CD4-positive, alpha-beta T cell treated with Interleukin-17A for 4 hours (primary cell): ENCODE data around the gene ADH4.
"Not testable (repeated sequence)": the region's sequence is repeated elsewhere in the genome, so short reads cannot be mapped to it uniquely, and the experiment has no call there.

Experiments used
- DNase-seq: peaks from one replicate; pipeline ENCODE4 v3.0.0-alpha.2; 2020; ENCODE audit warnings: mixed read lengths

ADH4 gene

DNA sequence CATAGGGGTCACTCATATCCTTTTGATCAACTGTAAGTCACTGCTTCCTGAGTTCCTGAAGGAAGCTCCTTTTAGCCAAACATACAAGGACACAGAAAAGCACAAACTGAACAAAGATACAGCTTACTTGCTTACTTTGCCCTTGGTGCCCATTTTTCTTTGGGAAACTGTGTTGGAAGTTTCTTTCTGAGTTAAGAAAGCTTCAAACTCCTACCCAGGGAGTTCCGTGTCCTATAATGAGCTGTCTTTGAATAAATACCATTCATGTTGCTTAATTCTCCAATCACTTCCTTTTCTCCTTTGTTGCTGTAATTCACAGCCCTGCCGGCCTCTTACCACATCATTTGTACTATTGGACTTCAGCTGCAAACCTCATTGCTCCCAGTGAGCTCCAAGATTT lies at the start of gene ADH4:
ADH4 (minus strand) TSS at position 228 of the 400 bp plus-strand sequence; CDS start at position 153, 75 bp downstream.
- no peak for DNase-seq

DNA sequence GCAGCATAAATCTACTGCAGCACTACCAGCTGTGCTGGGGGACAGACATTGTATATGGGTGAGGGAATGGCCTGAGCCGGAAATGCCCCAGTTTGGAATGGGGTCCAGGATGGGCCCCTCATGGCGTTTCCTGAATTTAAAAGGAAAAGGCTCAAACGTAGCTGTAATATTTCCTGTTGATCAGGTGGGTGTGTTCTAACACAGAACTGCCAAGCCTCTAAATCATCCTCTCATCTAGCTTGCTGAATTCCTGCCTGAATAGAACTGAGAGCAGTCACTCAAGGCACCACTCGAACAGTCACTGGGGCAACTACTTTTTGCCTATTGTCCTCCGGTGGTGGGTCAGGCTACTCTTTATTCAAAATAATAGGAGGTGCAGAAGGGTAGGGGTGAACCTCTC lies 46.2 kb upstream of the ADH4 start:
- no peak for DNase-seq

DNA sequence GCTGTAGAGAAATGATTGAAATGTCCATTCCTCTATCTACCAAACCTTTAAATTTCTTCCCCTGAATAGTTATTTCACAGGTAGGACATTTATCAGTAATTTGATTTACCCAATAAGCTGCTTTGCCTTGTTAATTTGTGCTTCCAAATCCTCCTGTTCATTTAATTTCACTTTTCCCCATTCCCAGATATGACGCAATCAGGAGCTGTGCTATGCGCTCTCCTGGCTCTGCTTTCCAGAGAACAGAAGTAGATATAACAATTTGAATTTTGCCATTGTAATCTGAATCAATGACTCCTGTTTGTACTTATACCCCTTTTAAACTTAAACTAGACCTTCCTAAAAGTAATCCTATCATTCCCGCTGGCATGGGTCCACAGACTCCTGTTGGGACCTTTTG lies 45.8 kb upstream of the ADH4 start:
- DNase-seq: not testable (repeated sequence)

DNA sequence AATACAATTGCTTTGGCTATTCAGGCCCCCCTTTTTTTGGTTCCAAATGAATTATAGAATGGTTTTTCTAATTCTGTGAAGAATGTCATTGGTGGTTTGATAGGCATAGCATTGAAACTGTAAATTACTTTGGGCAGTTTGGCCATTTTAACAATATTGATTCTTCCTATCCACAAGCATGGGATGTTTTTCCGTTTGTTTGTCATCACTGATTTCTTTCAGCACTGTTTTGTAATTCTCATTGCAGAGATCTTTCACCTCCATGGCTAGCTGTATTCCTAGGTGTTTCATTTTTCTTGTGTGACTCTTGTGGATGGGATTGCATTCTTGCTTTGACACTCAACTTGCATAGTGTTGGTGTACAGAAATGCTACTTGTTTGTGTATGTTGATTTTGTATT lies 41.9 kb upstream of the ADH4 start:
- no peak for DNase-seq

- no peak for DNase-seq
These were observed 41.5 kb upstream of the ADH4 start for GRCh38 chr4:99185581-99185980.

GRCh38 chr4:99180382-99181070 lies 36.4 kb upstream of the ADH4 start:
- no peak for DNase-seq

- DNase-seq: no peak
These were observed 35.5 kb upstream of the ADH4 start for GRCh38 chr4:99179626-99180025.

- no peak for DNase-seq
These were observed 35.1 kb upstream of the ADH4 start for GRCh38 chr4:99179178-99179577.

DNA sequence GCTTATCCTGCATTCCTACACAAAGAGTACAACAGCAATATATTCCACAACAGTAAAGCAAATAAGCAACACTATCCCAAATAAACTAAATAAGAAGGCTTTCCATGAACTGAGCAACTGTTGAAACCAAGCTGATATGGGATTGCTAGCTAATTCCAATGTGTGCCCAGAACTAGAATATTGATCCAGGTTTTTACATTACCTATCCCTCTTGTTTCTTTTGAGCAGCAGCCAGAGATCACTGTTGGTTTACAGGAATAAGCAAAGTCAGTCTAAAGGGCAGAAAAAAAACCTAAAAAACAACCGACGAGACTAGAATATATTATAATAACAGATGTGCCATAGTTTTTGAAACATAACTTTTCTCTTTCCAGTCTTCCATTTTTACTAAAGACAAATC lies 22.4 kb upstream of the ADH4 start:
- no peak for DNase-seq

DNA sequence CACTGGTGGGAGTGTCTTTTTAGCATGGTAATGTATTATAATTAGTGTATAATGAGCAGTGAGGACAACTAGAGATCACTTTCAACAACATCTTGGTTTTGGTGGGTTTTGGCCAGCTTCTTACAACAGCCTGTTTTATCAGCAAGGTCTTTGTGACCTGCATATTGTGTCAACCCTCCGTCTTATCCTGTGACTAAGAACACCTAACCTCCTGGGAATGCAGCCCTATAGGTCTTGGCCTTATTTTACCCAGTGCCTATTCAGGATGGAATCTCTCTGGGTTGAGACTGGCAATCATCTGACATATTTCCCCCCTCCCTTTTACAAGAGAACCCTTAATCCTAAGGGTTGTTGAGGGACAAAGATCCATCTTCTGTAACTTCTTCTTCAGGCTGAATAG lies 21.9 kb upstream of the ADH4 start:
- no peak for DNase-seq

DNA sequence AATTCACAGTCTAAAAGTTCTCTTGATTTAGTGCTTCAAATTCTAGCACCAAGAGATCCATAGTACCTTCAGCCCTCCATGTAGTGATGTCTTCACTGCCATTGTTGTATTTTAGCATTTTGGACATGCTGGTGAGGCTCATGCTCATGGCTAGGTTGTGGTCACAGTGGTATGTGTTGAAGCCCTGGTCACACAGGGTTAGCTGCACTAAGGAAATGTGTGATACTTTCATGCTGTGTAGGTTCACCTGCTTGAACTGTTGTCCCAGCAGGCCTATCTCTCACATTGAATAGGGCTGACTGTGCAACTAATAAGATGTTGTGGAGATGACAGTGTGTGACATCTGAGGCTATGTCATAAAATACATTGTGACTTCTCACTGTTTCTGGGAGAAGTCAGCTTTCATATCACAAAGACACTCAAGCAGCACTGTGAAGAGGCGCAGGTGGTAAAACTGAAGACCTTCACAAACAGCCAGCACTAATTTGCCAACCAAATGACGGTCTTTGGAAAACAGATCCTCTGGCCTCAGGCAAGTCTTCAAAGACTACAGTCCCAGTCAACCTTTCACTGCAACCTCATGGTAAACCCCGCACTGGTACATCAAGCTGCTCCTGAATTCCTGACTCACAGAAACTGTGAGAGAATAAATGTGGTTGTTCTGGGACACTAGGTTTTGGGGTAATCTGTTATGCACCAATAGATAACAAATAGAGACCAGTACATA lies 17.4 kb upstream of the ADH4 start:
- DNase-seq: no peak

- no peak for DNase-seq
These were observed 15.6 kb upstream of the ADH4 start for GRCh38 chr4:99159699-99160098.

DNA sequence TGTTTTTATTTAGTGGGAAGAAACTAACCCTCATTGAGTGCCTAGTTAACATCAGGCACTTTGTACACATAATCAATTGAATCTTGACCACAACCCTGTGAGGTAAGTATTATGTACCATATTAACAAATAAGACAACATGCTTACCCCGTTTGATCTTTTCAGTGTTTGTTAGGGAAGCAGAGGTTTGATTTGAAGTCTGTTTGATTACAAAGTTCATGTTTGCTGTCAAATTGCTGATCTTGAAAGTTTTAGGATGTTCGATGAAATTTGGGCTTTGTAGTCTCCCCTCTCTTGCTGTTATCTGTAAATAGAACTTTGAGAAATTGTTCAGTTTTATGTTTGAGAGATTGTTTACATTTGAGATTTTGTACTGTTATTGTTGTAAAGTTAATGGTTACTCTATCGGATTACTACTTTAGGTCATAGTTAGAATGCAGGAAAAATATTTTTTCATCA lies 13.4 kb upstream of the ADH4 start:
- DNase-seq: no peak

- DNase-seq: no peak
These were observed 12.9 kb upstream of the ADH4 start for GRCh38 chr4:99156992-99157391.

- DNase-seq: no peak
These were observed 10.7 kb upstream of the ADH4 start for GRCh38 chr4:99154658-99155342.

- no peak for DNase-seq
These were observed 7.9 kb upstream of the ADH4 start for GRCh38 chr4:99151995-99152394.

GRCh38 chr4:99151452-99151851 lies 7.4 kb upstream of the ADH4 start:
- DNase-seq: no peak

- DNase-seq: no peak
These were observed 5.4 kb upstream of the ADH4 start for GRCh38 chr4:99149426-99150019.

DNA sequence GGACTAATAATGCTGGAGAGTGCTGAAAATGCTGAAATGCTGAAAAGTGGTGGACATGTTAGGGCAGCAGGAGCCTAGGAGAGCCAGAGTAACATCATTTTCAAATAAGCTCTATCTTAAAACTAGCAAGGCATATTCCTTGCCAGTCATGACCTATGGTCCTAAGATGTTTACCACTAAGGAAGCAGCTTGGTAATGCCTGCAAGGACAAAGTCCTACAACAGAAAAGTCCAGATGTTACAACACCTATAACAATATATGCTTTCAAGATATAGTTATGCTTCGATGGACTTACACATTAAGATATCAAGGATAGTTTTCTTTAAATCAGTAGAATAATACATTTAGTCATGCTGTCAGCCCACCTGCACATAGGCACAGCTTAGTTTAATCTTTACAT lies 4.5 kb upstream of the ADH4 start:
- no peak for DNase-seq

GRCh38 chr4:99144587-99144986 lies 490 bp upstream of the ADH4 start:
- no peak for DNase-seq

GRCh38 chr4:99136329-99136728 lies 7.8 kb downstream of the ADH4 start:
- DNase-seq: no peak

DNA sequence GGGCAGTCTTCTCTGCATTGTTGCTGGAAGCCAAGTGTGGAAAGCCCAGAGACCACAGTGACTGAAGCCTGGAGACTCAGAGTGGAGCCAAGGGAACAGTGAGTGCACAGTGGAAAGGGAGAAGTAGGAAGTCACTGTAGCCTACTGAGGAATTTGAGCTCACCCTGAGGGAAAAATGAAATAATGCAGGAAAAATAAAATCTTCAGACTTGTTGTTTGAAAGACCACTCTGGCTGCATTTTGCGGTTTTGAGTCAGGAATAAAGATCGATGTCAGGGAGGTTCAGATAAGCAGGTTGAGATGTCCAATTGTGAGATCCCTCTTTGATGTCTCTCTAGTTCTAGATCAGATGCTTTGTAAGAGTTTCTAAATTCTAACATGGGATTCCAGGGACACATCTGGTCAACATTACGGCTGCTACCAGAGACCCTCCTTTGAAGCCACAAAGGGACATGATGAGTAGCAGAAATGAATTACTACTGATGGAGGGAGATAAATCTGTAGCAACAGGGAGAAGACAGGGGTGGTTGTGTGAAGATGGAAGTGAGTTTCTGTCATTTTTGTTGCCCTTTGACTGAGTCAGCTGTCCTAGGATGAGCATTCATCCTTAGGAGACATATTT lies 8.4 kb downstream of the ADH4 start:
- DNase-seq: no peak

- DNase-seq: no peak
These were observed 9.5 kb downstream of the ADH4 start for GRCh38 chr4:99134586-99134985.
